HK-2 (cell line): ENCODE data around the gene FAM9A.
"Not testable (repeated sequence)": the region's sequence is repeated elsewhere in the genome, so short reads cannot be mapped to it uniquely, and the experiment has no call there.

Source experiments
- DNase-seq: peaks from one replicate; pipeline ENCODE4 v3.0.0-alpha.2; 2018; ENCODE audit not compliant: unreplicated experiment

FAM9A gene

GRCh38 chrX:8803326-8803725 is 2.1 kb upstream of the FAM9A start:
- DNase-seq = peak; percentile 10

DNA sequence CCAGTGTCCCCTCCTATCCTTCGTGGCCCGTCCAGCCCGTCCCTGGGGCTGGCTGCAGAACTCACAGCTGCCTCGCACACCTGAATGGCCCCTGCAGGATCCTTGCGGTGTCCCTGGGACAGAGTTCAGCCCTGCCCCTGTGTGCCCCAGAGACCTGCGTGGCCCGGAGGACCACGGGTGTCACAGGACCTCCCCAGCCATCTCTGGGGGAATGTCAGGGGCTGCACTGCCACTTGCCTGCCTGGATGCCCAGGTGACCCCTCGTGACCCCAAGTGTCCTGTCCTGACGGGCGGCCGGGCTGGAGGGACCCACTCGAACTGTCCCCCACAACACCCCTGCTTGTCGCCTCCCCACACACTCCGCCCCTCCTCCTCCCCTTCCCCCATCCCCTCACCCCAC is 832 bp downstream of the FAM9A start:
- DNase-seq = not testable (repeated sequence)

DNA sequence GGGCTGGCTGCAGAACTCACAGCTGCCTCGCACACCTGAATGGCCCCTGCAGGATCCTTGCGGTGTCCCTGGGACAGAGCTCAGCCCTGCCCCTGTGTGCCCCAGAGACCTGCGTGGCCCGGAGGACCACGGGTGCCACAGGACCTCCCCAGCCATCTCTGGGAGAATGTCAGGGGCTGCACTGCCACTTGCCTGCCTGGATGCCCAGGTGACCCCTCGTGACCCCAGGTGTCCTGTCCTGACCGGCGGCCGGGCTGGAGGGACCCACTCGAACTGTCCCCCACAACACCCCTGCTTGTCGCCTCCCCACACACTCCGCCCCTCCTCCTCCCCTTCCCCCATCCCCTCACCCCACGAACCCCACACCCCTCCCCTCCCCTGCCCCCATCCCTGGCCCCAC is 1.9 kb downstream of the FAM9A start:
- not testable (repeated sequence) for DNase-seq

DNA sequence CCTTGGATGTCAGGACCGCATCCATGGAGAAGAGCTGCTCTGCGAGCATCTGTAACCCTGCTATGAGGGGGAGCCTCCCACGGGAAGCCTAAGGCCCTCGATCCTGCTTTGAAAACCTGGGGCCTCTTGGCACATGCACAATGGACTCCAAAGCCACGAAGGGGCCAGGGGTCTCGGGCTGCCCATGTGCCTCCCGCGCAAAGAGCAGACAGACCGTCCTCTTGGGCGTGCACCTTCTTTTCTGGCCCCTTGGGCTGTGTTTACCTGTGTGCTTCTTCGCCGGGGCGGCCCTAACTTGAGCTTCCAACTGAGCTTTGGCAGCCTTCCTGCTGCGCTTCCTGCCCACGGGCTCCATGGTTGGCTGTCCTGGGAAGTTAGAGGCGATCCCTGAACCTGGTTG is 2.5 kb downstream of the FAM9A start:
- not testable (repeated sequence) for DNase-seq

DNA sequence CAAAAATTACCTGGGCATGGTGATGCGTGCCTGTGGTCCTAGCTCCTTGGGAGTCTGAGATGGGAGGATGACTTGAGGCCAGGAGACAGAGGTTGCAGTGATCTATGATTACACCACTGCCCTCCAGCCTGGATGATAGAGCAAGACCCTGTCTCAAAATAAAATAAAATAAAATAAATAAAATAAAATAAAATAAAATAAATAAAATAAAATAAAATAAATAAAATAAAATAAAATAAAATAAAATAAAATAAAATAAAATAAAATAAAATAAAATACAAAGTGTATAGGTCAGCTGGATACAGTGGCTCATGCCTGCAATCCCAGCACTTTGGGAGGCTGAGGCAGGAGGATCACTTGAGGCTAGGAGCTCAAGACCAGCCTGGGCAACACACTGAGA is 14.1 kb downstream of the FAM9A start:
- DNase-seq = not testable (repeated sequence)

DNA sequence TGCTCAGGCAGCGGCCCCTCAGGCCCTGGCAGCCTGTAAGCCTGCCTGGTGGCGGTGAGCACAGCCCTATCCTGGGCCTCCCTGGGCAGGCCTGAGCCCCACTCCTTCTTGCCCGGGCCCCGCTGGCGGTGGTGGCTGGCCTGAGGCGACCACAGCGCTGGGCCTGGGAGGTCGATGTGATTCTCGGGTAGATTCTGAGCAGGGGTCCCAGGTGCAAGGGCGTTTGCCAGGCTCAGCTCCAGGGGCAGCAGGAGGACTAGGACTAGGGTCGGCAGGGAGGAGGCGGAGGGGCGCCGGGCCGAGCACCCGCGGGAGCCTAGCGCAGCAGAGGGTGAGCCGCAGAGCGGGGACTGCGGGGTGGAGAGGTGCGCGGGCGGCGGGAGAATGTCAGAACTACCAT is 17.0 kb downstream of the FAM9A start:
- DNase-seq = no peak

GRCh38 chrX:8783714-8784098 is 17.5 kb downstream of the FAM9A start:
- DNase-seq = no peak

DNA sequence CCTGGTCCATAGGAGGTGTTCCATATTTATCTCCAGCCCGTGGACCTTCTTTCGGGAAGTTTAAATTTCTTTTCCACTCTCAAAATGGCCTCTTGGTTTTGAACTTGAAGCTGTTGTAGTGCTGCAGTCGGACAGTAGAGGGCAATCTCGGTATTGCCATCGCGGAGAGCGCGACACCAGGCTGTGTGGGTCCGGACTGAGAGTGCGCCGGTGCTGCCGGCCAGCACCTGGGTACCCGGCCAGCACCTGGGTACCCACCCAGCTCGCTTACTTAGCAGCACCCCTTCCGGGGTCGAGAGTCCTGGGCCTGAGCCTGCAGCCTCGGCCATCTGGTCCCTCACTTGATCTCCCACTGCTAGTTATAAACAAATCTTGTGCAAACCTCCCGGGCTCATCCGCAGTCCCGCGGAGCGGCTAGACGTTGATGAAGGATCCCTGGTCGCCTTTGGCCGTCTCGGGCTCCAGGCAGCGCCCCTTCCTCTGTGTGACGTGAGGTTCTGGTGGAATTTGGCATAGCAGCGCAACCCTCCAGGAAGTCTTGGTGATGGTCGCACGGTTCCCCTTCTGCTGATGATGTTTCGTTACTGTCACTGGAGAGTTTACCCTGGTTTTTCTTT is 18.0 kb downstream of the FAM9A start:
- no peak for DNase-seq

DNA sequence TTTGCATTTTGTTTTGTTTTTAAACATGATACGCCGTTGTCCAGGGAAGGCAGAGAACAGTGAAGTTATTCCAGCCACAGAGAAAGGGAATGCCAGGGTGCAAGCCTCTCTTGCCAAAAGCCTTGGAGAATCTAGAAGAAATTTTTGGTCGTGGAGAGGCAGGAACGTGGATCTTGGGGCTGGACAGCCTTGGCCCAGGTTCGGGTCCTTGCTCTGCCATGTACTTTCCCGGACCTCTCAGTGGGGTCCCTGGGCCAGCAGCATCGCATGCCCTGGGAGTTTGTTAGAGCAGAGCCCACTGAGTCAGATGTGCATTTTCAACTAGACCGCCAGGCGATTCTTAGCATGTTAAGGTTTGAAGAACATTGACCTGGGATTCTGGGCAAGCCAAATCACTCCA is 18.6 kb downstream of the FAM9A start:
- DNase-seq = no peak

DNA sequence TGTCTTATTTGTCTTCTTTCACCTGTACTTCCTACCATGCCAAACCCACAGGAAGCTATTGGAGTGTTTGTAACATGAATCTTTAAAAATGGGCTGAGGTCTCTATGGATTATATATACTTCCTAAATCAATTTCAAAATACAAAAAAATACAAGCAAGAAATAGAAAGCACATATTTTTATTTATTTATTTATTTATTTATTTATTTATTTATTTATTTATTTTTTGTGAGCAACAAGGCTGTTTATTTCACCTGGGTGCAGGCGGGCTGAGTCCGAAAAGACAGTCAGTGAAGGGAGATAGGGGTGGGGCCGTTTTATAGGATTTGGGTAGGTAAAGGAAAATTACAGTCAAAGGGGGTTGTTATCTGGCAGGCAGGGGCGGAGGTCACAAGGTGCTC is 19.3 kb downstream of the FAM9A start:
- DNase-seq = not testable (repeated sequence)

DNA sequence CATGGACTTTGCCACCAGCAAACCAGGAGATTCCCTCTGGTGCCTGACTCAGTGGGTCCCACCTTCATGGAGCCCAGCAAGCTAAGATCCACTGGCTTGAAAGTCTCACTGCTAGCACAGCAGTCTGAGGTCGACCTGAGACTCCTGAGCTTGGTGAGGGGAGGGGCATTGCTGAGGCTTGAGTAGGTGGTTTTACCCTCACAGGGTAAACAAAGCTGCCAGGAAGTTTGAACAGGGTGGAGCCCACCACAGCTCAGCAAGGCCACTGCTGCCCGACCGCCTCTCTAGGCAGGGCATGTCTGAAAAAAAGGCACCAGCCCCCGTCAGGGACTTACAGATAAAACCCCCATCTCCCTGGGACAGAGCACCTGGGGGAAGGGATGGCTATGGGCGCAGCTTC is 28.1 kb downstream of the FAM9A start:
- DNase-seq = no peak

GRCh38 chrX:8760021-8760420 is 41.2 kb downstream of the FAM9A start:
- DNase-seq = no peak

DNA sequence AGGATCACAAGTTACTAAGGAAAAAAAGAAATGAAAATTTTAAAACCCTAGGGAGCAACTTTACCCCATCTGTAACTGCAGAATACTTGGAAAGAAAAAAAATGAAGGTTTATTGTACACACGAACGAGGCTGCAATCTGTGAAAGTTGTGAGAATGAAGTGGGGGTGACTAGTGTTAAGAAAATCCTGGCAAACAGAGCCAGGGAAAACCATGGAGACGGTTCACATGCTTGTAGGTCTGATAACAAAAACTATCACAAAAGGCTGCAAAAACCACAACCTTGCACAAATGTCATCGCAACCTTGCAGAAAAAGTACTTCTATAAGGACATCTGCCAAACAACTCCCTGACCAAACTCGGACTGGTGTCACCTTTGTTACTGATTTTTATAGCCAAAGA is 42.5 kb downstream of the FAM9A start:
- DNase-seq = not testable (repeated sequence)

DNA sequence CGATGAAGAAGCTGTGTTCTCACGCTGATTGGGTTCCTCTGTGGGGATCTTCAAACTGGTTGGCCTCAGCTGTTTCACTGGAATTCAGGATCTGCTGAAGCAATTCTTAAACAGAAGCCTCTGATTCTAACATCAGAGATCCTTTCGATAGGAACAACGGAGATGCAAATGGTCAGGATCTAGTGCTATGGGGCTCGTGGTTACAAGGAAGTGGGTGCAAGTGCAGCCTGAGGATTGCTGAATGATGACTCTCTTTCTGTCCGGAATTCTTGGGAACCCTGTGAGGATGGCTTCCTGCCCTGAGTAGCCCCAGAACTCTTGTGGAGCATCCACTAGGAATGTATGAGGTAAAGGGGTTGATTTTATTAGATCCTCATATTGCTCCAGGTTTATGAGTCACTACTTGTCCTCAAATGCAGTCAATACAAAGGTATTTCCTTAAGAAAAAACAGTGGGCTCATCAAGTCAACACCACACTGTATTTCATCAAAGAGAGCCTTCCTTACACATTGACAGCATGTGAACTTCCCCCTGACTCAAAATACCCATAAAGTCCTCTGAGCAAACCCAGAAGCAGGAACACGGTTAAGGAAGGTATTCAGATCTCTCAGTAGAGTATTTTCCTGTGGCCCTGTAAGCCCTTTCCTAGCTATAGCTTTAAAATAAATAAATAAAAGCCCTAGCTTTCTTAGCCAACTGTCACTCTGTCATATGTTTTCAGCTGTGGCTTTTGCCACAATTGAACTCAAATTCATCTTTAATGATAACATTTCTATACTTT is 43.4 kb downstream of the FAM9A start:
- not testable (repeated sequence) for DNase-seq

DNA sequence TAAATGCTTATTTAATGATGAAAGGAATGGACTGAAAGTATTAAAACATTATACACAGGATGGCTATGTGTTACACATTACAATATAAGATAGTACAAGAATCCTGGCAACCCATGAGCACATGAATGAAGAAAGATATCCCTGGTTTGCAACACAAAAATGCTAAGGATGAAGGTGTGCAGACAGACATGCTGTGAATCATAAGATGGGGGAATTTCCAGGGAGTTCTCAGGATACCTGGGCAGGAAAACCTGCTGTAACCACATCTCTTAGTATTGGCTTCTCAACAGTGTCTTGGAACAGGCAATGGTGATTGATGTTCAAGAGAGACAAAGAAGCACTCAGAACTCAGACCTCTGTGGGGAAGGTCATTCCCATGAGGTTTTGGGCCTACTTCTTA is 45.4 kb downstream of the FAM9A start:
- no peak for DNase-seq

- no peak for DNase-seq
Measured at GRCh38 chrX:8755116-8755515, 46.1 kb downstream of the FAM9A start.

DNA sequence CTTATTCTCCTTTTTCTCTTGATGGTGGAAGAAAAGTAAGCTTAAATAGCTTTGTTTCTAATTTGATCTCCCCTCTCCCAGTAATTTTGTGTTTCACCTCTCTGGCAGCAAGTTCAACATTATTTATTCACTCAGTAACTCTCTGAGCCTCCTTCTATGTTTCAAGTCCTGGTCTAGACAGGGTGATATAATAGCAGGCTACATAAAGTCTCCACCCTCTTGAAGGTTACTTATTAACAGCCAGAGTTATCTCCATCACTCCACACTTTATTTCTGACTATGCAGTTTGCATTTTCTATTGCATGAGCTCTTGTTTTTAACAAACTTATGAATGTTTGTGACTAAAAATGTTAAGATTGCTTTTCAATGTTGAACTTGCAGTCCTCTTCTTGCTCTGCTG is 51.5 kb downstream of the FAM9A start:
- DNase-seq = no peak

DNA sequence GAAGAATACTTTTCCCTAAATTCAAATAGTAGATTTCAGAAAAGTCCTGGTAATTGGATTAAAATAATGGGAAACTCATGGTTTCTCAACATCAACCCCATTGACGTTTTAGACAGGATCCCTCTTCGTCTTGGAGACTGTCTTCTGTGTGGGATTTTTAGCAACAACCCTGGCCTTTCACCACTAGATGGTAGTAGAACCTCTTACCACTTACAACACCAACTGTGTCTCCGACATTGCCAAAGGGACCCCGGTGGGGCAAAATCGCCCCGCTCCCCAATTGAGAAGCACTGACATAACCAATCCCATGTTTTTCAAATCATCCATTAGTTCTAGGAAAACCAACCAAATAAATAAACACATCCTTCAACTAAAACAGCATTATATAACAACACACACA is 52.3 kb downstream of the FAM9A start:
- DNase-seq = no peak

- DNase-seq = peak; percentile 61
Measured at GRCh38 chrX:8743126-8743732, 58.0 kb downstream of the FAM9A start.

DNA sequence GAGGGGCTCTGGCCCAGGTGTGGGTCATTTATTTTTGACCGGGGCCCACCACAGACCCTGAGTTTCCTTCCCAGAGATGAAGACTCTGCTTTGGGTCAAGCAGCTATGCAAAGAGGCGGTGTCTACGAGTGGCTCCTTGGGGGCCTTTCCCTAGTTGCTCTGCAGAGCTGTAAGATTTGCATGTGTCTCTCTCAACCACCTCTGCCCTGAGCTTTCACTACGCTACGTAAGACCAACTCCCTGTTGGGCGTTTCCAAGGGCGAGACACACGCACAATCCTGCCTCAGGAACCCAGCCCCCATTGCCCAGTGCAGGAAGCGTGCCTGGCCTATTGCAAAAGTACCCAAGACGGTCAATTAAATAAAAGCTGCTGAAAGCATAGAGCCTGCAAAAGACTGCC is 59.2 kb downstream of the FAM9A start:
- no peak for DNase-seq
